Activated T-cell treated with anti-CD3 and anti-CD28 coated beads for 48 hours (primary cell): ENCODE measurements around the gene MET.

ENCODE experiments used
- DNase-seq: peaks from one replicate; pipeline ENCODE4 v3.0.0-alpha.2; 2020; ENCODE audit warnings: low read depth

Gene MET

DNA sequence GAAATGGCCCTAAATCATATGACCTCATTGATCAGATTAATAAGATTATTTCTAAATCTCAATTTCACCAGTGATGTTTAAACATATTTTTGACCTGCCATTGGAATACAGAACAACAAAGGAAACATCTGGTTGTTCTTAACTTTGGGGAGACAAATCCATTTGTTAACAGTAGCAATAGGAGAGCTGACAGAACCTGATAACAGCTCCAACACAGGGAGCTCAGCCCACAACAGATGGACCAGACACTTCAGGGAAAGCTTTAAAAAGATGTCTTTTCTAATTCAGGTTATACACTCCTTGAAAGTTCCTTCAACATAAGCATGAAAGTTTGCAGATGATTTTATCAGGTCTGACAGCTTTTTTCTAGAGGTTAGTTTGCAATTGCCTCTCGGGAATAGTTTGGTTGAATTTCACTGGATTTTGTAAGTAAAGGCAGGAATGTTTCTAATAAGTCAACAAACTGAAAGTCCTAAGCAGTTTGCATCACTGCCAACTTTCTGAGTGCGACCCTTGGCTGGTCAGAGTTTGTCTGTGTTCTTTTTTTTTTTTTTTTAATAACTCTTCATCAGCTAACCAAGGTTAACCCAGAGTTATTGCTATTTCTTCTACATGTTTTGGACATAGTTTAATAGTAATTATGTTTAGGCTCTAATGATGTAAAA lies 6.5 kb upstream of the MET start:
- DNase-seq: no peak

DNA sequence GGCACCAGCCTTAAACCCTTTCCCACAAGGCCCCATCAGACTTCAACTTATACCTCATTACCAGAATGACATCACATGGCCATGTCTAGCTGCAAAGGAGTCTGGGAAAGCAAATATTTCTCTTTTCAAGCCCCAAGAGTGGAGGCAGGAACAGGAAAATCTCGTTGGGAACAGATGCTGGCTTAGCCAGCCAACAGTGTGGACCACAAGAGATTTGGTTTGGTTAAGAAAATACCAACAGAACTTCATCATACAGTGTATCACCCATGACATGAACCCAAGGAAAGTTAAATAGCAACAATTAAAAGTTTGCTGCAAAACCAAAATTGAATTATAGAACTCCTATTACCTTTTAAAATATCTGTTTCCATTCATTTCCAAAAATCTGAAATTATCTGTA lies 2.2 kb upstream of the MET start:
- DNase-seq: no peak

DNA sequence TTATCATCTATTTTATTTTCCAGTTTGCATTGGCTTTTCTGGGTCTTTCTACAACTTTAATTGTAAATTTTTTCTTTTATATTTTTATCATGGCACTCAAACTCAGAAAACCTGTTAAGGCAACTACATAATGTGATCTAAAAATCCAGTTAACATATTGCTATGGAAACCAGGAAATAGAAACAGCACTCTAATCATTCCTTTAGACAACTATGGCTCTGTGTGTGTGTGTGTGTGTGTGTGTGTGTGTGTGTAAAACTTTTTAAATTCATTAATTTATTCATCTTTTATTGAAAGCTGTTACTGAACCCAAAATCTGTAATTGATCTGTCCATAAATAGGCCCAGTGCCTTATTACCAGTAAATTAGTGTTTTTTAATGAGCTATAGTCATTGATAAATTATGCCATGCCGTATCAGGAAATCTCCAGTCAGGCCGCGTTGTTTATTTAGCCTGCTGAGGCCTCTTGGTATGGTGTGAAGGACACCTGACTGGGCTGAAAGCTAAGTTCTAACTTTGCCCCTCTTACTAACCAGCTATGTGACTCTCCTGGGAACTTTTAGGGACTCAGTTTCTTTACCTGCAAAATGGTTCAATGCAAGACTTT lies 1.5 kb upstream of the MET start:
- DNase-seq: no peak

DNA sequence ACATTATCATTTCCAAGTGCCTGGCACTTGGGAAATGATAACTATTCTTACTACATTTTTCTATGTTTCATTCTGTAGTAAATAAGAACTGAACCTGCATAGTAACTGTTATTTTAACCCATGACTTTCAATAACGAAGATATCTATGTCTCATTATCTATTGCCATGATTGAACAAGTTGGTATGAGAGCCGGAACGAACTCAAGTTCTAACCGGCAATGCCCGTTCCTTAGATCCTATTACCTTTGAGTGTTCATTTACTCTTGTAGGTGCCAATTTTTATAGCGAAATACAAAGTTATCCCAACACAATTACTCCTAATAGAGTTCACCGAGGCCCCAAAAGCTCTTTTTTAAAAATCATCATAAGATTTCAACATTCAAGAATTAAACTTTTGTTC lies 885 bp upstream of the MET start:
- no peak for DNase-seq

DNA sequence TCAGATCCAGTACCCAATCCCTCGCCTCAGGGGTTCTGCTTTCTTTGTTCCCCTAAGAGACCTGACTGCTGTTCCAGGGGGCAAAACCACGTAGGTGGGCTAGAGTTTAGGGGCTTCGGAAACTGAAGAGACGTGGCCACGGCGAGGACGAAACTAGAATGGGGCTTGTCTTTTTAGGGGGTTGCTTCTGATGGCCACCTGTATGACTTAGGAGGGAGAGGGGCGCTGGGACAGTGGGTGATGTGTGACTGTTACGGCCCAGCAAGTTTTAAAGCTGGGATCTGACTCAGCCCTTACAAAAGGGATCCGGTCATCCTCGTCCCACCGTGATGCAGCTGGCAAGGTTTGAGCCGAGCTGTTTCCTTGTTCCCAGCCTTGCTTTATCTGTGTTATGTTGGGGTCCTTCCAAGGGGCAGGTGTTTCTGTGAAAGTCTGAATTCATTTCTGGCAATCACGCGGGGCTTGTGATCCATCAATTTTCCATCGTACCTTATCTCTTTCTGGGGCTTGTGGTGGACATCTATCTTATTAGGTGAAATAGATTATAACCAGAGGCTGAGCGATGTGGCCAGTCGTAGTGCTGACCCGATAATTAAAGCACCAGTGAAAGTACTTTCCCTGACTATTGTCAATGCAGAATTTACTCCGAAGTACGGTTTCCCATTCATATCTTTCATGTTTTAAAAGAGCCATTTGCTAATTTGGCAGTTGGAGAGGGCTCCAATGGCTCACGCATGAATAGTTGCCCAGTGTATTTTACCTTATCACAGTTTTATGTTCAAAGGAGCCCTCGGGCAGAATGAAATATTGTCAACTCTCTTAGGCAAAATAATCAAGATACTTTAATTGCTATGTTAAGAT lies 830 bp downstream of the MET start:
- DNase-seq: no peak

DNA sequence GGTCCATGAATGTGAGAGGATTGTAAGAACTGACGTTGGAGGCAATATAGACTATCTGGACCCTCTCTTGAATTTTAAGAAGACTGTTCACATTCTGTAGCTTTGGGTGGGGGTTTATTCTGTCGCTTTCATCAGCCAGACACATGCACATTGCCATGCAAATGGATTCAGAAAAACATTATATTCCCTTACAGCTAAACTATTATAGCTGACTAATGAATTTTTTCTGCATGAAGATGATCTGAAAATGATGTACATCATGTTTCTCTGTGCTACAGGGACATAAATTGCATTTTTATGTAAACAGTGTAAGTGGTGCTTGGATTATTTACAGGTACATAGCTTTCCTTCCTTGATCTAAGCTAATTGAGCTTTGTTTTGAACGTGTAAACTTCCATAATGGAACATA lies 1.5 kb downstream of the MET start:
- no peak for DNase-seq

DNA sequence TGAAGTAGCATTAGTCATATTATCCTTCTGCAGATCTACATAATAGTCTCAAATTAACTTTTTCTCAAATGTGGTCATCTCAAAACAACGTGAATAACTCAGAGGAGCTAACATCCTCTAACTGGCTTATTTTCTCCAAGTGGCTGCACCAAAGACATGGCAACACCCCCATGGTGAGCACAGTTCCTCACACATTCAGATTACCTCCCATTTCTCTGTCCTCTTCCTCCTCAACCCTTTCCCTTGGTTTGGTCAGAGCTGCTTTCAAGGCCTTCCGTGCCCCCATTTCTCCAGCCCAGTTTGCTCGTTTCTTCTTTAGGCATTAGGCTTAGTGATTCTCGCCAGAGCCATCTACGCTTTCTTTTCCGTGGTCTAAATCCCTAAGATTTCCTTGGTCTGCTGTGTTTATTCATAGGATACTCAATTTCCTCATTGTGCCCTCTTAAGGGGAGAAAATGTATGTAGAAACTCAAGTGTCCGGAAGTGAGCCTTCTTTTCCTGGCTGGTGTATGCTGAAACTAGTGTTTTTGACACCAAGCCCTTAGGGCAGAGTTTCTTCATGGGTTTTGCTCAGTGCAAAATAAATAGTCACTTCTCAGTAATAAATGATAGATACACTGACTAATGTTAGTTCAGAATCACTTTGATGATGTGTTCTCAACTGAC lies 2.6 kb downstream of the MET start:
- no peak for DNase-seq

DNA sequence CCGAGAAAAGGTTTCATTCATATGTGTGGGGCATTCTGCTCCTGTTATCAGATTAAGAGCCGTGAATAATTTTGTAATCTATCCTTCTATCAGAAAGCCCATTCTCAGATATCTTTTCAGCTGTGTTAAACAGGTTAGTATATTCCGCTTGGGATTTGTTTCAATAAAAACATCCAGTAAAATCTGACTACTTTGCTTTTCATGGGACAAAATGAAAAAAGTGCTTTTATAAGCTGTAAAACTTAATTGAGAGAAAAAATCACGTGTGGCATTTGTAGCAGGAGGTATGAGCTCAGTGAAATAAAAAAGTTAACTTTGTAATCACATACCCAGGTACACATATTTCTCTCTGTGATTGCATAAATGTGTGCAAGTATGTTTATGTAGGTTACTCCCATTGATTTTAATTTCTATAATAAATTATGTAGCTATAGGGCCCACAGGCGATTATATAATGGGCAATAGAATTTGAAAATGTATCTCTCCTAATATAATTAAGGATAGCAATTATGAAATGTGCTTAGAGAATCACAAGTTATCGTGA lies 3.9 kb downstream of the MET start:
- DNase-seq: no peak

DNA sequence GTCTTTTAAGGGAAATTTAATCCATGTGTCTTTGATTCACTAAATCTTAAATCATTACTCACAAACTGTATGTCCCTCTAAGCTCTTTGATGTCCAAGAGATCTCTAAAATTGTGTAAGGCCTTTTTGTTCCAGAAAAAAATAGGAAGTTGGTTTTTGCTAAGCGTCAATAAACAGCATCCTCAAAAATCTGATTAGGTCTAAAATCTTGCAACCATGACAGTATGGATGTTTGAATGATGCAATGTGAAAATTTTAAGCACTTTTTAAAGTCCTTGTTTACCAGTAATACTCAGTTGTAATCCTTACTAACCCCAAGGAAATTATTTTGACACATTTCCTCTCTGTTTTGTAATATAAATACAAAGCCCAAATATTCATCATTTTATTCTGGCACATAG lies 6.8 kb downstream of the MET start:
- no peak for DNase-seq

DNA sequence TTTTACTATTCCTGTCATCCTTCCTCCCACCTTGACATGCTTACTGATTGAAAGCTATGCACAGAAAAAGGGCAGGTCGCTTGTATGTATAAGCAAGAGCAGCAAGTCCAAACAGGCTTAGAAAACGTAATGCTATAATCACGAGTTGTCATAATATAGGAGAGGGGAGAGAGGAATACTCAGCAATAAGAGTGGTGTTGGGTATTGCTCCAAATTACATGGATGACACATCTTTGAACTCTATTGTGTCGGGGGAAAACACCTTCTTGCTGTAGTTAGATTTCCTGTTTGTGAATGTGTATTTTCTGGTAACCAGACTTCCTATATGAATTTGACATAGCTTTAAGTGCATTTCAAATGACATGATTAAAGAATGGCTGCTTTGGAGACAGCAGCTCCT lies 7.5 kb downstream of the MET start:
- DNase-seq: no peak

DNA sequence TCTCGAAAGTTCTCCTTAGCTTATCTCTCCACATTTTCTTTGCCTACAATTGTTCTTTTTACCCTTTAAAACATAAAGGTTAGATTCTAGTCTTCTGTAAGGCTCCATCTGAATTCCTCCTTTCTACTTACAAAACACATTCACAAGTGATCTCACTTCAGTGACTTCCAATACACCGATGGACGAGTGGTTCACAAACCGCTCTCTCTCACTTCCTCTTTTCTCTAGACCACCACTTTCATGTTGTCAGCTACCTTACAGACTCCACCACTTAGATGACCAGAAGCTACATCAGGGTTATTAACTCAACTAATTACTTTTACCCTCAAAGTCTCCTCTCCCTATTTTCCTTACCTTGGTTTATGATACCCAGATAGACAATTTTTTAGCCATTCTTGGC lies 11.8 kb downstream of the MET start:
- no peak for DNase-seq

DNA sequence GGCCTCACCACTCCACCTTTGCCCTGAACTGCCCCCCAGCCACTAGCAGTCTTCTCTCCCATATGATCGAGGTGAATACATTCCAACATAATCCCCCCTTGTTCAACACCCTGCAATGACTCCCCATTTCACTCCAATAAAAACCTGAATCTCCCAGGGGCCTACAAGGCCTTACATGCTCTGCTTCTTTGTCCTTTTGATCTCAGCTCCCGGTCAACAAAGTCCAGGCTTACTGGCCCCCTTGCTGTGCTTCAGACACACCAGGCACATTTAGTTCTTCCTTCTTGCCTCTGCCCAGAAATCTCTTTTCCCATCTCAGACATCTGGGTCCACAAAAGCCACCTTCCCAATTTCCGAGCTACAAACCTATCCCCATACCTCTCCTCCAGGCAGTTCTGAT lies 14.0 kb downstream of the MET start:
- DNase-seq: no peak

DNA sequence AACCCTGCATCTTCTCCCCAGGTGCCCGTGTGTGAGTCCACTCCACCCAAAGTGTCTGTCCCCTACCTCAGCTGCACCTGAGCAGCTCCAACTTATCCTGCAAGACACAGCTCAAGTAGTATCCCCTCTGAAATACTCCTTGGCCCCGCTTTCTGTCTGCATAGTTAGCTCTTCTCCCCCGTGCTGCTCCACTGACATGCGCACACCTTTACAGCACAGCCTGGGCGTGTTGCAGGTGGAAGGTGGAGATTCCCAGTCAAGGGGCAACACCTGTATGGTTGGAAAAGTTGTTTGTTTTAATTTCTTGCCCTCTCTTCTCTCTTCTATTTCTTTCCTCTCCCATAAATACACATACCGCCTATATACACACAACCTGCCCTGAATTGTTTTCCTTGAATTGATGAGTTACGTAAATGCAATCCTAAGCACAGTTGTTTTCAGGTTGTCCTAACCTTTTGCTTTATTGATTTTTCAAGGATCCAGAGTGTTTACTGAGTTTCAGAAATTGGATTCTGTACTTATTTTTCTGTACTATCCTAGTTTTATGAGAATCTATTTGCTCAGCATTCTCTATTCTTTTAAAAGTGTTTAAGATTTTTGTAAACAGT lies 14.9 kb downstream of the MET start:
- no peak for DNase-seq

DNA sequence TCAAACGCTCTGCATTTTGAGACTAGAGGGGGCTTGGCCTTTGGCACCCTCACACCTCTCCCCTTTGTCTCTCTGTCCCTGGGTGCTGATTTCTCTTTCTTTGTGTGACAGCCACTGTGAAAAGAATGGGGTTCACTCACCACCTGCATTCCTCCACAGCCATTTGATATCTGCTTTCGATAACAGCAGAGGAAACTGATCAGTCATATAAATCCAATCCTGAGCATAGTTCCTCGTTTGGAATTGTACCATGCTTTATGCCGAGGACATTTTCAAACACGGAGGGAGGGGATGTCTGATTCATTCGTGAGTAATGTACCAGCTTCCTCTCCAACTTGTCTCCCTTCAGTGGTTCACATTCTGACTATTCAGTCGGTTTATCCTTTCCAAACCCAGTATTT lies 15.8 kb downstream of the MET start:
- no peak for DNase-seq

DNA sequence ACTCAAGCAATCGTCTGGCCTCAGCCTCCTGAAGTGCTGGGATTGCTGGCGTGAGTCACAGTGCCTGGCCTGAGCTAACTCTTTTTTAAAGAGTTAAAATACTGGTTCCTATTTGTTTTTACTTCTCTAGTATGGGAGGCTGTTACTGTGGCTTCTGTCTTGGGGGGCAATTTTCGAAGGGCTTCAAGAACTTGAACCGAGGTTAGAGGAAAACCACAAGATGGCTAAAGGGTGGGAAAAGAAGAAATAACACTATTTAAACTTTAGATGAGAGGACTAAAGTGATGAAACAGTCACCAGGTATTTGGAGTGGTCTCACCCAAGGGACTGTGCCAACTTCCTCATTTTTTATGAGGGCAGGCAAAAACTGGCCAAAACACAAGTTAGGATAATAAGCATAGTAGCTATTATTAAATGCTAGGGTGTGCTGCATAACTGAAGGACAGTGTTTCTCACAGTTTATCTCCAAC lies 17.8 kb downstream of the MET start:
- no peak for DNase-seq

DNA sequence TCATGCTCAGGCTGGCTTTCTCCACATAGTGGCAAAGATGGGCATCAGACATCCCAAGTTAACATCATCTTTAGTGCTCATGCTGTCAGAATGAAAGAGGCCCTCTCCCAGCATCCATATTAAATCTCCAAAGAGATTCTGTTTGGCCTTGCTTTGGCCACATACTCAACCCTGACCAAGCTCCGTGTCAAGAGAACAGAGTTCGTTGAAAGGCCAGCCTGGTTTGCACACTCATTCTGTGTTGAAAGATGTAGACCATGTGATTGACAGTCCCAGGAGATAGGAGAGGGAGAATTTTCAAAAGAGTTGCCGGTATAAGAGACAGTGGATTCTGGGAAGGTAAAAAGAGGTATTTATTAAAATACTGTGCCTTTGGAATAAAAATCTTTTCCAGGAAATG lies 19.7 kb downstream of the MET start:
- DNase-seq: no peak

DNA sequence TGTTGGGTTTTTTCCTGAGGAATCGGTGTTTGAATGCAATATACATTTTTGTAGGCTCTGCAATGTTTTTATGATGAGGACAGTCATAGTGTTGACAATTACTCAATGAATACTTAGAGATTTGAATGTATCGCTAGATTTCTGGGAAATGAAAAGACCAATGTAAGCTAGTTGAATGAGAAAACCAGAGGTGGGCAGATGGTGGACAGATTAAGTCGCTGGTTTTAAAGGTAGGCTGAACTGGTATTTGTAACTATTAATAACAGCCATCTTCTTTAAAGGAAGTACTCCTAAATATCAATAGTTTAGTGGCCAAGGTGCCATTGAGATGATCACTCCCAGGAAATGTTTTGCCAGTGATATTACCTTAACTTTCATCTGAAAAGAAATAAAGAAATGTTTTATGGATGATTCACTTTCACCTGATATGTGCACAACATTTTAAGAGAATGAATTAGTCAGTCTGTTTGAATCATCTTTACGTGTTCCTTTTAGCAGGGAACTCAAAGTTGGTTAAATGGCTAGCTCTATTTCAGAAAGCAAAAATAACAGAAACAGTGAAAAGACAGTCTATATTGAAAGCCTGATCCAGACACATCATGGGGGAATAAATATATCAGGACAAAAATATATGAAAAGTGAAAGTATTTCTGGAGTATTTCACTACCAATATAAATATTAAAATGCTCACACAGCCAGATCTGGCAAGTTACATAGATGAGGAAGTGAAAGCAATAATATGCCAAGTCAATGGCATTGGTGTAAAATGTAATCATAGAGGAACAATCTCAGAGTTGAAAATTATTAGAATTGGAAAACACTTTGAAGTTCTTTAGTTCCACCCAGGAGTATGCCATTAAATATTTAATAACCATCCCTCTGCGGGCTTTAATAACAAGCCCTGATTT lies 20.7 kb downstream of the MET start:
- no peak for DNase-seq

DNA sequence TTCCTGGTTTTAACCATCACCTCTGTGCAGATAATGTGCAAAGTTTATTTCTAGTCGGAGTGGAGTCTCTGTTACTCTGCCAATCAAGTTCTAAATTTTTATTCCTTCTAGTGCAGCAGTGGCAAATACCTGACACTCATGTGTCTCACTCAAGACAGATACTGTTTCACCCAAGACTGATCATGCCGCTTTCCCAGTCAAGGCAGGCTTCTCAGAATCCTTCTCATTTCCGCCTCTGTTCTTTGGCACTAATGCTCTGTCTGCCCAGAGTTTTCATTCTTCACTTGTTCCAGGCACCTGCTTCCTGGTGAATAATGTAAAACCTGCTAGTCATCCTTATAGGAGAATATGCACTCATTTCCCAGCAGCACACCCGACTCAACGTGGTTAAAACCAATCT lies 24.7 kb downstream of the MET start:
- DNase-seq: no peak

DNA sequence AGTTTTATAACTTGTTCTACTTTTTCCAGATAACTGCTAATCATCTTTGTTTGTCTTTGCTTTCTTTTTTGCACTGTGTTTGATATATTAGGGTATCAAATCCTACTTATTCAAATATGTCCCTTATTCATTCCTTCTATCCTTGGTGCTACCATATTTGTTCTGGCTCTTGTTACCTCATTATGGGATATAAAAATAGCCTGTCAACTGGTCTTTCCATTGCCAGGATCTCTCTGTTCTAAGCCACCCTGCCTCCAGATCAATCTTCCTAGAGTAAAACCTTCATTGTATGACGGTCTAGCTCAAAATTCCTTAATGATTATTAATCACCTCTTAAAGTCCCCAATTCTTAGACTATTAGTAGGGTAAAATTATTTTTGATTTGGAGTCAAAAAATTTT lies 25.2 kb downstream of the MET start:
- DNase-seq: no peak

DNA sequence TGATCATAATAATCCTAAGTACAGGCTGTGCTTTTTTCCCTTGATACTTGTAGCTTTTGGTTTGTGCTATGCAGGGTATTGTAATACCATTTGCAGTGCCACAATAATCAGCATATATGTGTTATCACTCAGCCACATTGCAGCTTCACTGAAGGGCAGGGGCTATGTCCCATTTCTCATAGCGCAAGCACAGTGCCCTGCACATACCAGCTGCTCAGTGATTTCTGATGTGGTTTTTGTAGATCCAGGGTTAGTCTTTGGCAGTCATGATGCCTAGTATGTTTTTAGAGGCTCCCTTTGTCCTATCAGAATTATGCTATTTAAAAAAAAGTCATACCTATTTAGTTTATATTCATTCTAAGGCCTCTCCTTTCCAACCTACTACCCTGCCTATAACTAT lies 25.8 kb downstream of the MET start:
- DNase-seq: no peak

DNA sequence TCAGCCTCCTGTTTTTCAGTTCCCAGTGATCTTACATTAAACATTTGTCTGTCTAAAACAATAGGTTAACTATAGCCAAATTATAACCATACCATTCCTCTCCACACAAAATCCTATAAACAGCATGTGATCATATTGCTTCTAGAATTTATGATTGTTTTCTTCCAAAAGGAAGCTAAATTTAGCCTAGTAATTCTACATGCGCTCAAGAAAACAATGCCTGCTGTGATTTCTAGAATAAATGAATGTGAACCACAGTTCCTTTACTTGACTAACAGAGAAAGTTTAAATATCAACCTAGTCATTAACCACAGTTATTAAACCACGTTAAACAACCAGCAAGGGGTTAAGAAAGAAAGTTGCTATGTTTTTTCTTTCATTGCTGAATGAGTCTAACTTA lies 26.4 kb downstream of the MET start:
- no peak for DNase-seq
